ENCODE results near the gene A4GALT.
A peak's percentile ranks its signal among the peaks of the same experiment; 100 is the strongest.

Gene A4GALT

DNA sequence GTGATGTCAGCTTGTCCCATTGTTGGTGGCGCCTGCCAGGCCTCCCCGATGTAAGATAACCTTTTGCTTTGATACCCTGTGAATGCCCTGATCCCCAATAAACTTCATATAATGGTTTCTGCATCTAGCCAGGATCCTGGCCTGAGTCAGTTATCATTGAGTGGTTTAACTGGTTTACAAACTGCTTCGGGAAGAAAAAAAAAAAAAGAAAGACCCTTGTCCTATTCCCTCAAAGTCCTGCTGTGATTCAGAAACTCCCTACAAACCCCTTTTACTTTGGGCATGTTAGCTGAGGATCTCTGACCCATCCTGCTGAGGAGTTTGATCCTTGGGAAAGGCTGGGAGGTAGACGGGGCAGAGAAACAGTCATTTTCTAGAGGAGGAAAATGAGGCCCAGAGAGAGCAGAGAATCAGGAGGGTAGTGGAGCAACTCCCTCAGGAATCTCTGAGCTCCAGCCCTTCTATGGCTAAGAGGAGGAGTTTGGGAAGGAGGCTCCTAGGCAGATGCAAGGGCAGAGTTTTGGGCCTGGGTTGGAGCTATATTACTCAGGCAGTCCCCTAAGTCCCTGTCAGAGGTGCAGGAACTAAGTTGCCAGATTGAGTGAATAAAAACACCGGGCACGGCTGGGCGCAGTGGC lies 66.1 kb downstream of the A4GALT start:
- H3K36me3 ChIP-seq (ENCODE audit: control insufficient read depth, insufficient read depth, low read length, severe bottlenecking): no peaks in the 10 kb centered on the region

DNA sequence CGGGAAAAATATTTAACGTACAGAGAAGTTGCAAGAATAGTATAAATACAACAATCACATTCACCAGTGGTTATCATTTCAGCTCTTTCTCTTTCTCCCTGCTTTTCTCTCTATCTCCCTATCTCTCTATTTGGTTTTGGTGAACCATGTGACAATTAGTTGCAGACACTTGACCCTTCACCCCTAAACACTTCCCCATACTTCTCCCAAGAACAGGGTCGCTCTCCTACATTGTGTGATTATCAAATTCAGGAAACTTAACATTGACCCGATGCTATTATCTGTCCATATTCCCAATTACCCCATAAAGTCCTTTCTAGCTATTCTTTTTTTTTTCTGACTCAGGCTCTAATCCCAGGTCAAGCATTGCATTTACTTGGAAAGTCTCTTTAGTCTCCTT lies 66.7 kb downstream of the A4GALT start:
- Histone ChIP-seq H3K27me3 (replicated peaks; ENCODE audit: control insufficient read depth, insufficient read depth, low read length) (no peaks in the 10 kb centered on the region), H3K9ac (ENCODE audit: low read length) (peak overlapping the region; percentile 32), H3K4me3 (ENCODE audit: low read length) (no peak overlapping the region), H3K4me1 (ENCODE audit: control insufficient read depth, insufficient read depth, low read length) (peaks cover 21% of the 10 kb centered on the region), H3K9me3 (ENCODE audit: control insufficient read depth, low read length) (no peaks in the 10 kb centered on the region), H3K36me3 (ENCODE audit: control insufficient read depth, insufficient read depth, low read length, severe bottlenecking) (no peaks in the 10 kb centered on the region)
- no peak for DNase-seq (ENCODE audit: low read depth)

More for the DNA sequence above, 66.1 kb downstream of the A4GALT start:
- DNase-seq (ENCODE audit: low read depth): no peak
- Histone ChIP-seq H3K4me3 (ENCODE audit: low read length) (no peak overlapping the region), H3K27me3 (replicated peaks; ENCODE audit: control insufficient read depth, insufficient read depth, low read length) (no peaks in the 10 kb centered on the region), H3K9me3 (ENCODE audit: control insufficient read depth, low read length) (no peaks in the 10 kb centered on the region), H3K4me1 (ENCODE audit: control insufficient read depth, insufficient read depth, low read length) (peaks cover 21% of the 10 kb centered on the region), H3K9ac (ENCODE audit: low read length) (peak overlapping the region; percentile 32)

DNA sequence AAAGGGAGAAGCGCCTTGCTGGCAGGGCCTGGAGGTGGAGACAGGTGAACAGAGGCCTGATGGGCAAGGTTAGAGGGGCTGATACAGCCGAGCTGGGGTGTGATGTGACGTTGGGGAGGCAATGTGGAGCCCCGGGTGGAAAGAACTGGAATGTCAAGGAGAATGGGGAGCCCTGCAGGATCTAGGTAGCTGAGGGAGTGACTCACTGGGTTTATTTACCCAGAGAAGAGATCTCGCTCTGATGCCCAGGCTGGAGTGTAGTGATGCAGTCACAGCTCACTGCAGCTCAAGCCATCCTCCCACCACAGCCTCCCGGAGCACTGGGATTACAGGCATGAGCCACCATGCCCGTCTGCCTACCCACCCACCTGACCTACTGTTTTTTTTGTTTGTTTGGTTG lies 69.5 kb downstream of the A4GALT start:
- no peaks in the 10 kb centered on the region for H3K36me3 ChIP-seq (ENCODE audit: control insufficient read depth, insufficient read depth, low read length, severe bottlenecking)
- peaks cover 44% of the 10 kb centered on the region for H3K4me1 ChIP-seq (ENCODE audit: control insufficient read depth, insufficient read depth, low read length)
- H3K9ac ChIP-seq (ENCODE audit: low read length): no peak overlapping the region
- H3K27me3 ChIP-seq (replicated peaks; ENCODE audit: control insufficient read depth, insufficient read depth, low read length): no peaks in the 10 kb centered on the region
- H3K9me3 ChIP-seq (ENCODE audit: control insufficient read depth, low read length): no peaks in the 10 kb centered on the region
- DNase-seq (ENCODE audit: low read depth): no peak
- no peak overlapping the region for H3K4me3 ChIP-seq (ENCODE audit: low read length)

DNA sequence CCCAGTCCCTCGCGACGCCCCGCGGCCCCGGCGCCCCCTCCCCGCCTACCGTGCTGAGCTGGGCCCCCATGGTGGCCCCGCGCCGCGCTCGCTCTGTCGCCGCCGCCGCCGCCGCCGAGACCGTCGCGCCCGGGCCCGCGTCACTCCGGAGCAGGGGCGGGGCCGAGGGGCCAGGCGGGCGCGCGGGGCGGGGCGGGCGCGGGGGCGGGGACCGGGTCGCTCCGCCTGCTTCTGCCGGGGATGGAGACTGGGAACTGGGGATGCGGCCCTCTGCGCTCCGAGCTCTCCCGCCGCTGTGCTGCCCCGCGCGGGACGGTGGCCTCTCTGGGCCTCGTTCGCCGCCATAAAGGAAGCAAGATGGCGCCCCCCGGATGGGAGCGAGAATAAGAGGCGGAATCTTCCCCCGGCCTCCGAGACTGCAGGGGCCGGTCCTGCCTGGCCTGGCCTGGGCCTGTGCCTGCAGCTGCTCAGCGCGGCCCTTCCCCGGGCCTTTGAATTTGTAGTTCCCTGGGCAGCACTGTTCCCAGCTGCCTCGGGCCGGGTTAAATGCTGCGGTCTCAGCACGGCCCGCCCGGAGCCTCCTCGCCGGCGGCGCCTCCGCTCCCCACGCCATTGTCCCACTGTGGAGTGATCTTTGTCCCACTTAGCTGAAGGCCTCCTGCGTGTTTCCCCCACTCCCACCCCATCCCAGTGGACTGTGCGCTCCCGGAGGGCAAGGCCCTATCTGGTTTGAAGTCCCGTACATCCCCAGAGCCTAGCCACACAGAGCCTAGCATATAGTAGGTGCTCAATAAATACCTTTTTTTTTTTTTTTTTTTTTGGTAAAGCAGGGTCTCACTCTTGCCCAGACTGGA lies 71.2 kb downstream of the A4GALT start, which contains the start of gene CYB5R3:
CYB5R3 (minus strand) TSS at position 147 of the 854 bp plus-strand sequence; CDS start at position 70, 77 bp downstream.
- Histone ChIP-seq H3K4me3 (ENCODE audit: low read length) (peak within 1 kb of the TSS; percentile 90), H3K27me3 (replicated peaks; ENCODE audit: control insufficient read depth, insufficient read depth, low read length) (no peaks in the 10 kb centered on the region), H3K9me3 (ENCODE audit: control insufficient read depth, low read length) (no peaks in the 10 kb centered on the region), H3K9ac (ENCODE audit: low read length) (peak within 1 kb of the TSS; percentile 97), H3K4me1 (ENCODE audit: control insufficient read depth, insufficient read depth, low read length) (peaks cover 56% of the 10 kb centered on the region), H3K36me3 (ENCODE audit: control insufficient read depth, insufficient read depth, low read length, severe bottlenecking) (no peaks in the 10 kb centered on the region)
- DNase-seq (ENCODE audit: low read depth): peak; percentile 92

DNA sequence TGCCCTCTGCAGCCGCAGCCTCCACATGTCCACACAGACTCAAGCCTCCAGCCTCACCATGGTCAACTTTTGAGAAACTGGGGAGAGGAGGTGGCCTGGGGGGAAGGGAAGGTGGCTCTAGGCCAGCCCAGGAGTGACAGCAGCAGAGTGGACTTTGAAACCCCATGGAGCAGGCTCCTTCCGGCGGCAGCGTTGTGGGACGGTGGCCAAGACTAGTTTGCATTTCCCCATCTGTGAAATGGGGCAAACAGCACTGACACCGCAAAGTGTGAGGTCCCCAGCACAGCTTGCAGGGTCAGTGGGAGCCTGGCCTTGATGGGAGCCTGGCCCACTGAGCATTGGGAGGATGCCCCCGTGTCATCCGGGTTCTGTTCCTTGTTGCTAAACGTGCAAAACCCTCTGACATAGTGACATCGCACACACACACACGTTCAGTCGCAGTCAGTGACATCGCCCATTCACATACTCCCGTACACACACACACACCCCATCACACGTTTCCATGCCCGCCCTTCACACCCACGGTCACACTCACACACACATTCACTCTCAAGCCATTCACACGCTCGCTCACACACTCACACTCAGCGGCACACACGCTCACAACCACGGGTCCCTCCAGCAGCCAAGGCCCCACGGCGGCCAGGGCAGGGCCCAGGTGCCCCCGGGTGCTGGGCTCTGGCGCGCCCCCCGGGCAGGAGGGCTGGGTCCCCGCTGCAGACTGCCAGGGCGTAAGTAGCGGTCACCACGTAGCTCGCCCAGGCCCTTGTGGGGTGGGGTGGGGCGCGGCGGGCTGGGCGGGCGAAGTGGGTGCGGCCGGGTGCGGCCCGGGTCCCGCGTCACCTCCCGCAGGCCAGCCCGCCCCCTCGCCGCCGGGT lies 72.1 kb downstream of the A4GALT start:
- no peaks in the 10 kb centered on the region for H3K36me3 ChIP-seq (ENCODE audit: control insufficient read depth, insufficient read depth, low read length, severe bottlenecking)
- H3K4me1 ChIP-seq (ENCODE audit: control insufficient read depth, insufficient read depth, low read length): peaks cover 56% of the 10 kb centered on the region
- peak overlapping the region; percentile 90 for H3K4me3 ChIP-seq (ENCODE audit: low read length)
- no peaks in the 10 kb centered on the region for H3K9me3 ChIP-seq (ENCODE audit: control insufficient read depth, low read length)
- peak overlapping the region; percentile 97 for H3K9ac ChIP-seq (ENCODE audit: low read length)
- no peaks in the 10 kb centered on the region for H3K27me3 ChIP-seq (replicated peaks; ENCODE audit: control insufficient read depth, insufficient read depth, low read length)
- peak; percentile 81 for DNase-seq (ENCODE audit: low read depth)

DNA sequence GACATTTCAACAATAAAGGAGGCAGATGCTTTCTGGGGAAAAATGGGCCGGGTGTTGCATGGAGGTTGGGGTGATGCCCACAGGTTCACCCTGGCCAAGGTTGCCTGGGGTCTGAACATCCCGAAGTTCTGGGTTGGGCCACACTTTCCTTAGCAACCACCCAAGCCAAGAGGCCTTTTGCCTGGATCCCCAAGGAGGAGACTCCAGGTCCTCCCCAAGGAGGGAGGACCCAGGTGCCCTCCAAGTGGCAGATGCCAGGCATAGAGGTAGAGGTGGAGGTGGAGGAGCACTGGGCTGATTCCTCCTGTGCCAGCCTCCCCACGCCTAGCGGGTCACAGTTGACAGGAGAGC lies 72.7 kb downstream of the A4GALT start:
- Histone ChIP-seq H3K36me3 (ENCODE audit: control insufficient read depth, insufficient read depth, low read length, severe bottlenecking) (no peaks in the 10 kb centered on the region), H3K4me1 (ENCODE audit: control insufficient read depth, insufficient read depth, low read length) (peaks cover 58% of the 10 kb centered on the region), H3K27me3 (replicated peaks; ENCODE audit: control insufficient read depth, insufficient read depth, low read length) (no peaks in the 10 kb centered on the region), H3K4me3 (ENCODE audit: low read length) (peak overlapping the region; percentile 90), H3K9me3 (ENCODE audit: control insufficient read depth, low read length) (no peaks in the 10 kb centered on the region), H3K9ac (ENCODE audit: low read length) (peak overlapping the region; percentile 97)
- no peak for DNase-seq (ENCODE audit: low read depth)

DNA sequence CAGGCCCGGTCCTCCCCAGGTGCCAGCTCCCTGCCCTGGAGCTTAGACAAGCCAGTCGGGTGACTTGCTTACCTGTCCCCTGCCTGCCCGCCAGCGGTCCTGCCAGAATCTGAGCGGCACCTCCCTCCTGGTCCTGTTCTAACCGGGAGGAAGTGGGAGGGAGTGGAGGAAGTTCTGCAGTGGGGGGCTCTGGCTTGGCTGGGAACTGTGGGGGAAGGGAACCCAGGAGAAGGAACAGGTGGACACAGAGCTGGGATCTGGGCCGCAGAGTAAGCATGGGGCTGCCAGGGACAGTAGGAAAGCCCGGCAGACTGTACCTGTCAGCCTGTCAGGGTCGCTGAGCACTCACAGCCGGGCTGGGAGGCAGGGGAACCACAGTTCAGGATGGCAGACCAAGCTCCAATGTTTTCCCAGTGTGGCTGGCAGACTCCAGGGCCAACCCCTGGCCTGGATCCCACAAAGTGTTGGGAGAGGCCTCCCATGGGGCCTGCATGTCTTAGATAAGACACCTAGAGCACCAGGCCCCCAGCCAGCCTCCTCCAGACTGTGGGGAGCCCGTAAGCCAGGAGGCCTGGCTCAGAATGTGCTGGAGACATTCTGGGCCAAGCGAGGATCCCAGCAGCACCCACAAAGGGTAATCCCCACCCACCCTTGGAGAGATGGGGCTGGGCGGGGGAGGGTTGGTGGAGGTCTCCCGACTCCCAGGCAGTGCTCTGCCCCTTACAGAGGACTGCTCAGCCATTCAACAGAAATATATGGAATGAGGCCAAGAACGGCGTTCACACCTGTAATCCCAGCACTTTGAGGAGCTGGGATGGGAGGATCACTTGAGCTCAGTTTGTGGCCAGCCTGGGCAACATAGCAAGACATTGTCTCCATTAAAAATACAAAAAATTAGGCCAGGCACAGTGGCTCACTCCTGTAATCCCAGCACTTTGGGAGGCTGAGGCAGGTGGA lies 73.8 kb downstream of the A4GALT start:
- Histone ChIP-seq H3K36me3 (ENCODE audit: control insufficient read depth, insufficient read depth, low read length, severe bottlenecking) (no peaks in the 10 kb centered on the region), H3K27me3 (replicated peaks; ENCODE audit: control insufficient read depth, insufficient read depth, low read length) (no peaks in the 10 kb centered on the region), H3K9me3 (ENCODE audit: control insufficient read depth, low read length) (no peaks in the 10 kb centered on the region), H3K4me1 (ENCODE audit: control insufficient read depth, insufficient read depth, low read length) (peaks cover 69% of the 10 kb centered on the region), H3K4me3 (ENCODE audit: low read length) (peak overlapping the region; percentile 90), H3K9ac (ENCODE audit: low read length) (peak overlapping the region; percentile 97)
- no peak for DNase-seq (ENCODE audit: low read depth)

DNA sequence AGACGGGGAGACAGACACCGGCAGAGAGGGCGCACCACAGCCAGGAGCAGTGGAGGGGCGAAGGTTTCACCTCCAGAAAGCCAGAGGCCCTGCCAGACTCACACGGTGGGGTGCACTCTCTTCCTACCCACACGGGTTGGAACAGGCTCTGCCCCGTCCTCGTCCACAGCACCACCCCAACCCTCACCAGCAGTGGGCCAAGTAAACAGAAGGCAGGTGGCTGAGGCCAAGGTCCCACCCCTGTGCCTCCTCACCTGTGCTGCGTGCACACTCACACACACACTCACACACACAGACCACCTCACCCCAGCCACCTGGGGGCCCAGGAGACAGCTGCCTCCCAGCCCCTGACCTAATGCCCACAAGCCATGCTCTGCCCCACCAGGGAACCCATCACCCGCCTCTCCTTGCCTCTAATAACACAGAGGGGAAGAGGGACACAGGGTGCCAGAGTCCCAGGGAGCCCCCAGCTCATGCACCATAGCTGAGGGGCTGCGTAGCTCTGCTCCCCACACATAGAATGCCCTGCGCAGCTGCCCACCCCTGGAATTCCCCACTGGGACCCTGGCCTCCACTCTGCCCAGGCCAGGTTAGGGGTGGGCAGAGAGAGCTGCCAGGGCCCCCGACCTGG lies 74.6 kb downstream of the A4GALT start:
- DNase-seq (ENCODE audit: low read depth): no peak
- Histone ChIP-seq H3K27me3 (replicated peaks; ENCODE audit: control insufficient read depth, insufficient read depth, low read length) (no peaks in the 10 kb centered on the region), H3K36me3 (ENCODE audit: control insufficient read depth, insufficient read depth, low read length, severe bottlenecking) (no peaks in the 10 kb centered on the region), H3K4me3 (ENCODE audit: low read length) (peak overlapping the region; percentile 90), H3K9me3 (ENCODE audit: control insufficient read depth, low read length) (no peaks in the 10 kb centered on the region), H3K9ac (ENCODE audit: low read length) (peak overlapping the region; percentile 97), H3K4me1 (ENCODE audit: control insufficient read depth, insufficient read depth, low read length) (peaks cover 77% of the 10 kb centered on the region)

DNA sequence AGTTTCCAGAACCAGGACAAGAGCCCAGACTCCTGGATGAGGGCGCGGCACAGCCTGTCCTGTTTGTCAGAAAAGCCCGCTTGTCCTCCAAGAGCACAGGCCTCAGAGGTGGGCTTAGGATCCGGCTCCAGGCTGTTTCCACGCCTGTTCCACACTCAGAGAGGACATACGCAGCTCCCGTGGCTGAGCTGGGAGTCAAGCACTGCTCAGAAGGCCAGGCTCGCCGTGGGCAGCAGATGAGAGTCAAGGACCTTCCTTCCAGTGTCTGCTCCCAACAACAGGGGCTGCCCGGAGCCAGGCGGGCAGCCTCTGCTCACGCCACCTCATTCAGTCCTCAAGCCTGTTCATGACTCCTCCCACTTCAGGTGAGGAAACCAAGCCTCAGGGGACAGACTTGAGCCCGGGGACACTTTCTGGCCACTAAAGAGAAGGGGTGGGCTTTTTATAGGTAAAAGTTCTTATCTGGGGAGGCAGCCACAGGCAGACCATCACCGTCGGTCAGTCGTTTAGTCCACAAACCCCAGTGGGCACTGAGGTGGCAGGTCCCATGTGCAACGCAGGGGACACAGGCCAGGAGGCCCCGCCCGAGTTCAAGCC lies 75.2 kb downstream of the A4GALT start:
- peak overlapping the region; percentile 90 for H3K4me3 ChIP-seq (ENCODE audit: low read length)
- H3K4me1 ChIP-seq (ENCODE audit: control insufficient read depth, insufficient read depth, low read length): peaks cover 77% of the 10 kb centered on the region
- H3K27me3 ChIP-seq (replicated peaks; ENCODE audit: control insufficient read depth, insufficient read depth, low read length): no peaks in the 10 kb centered on the region
- no peaks in the 10 kb centered on the region for H3K9me3 ChIP-seq (ENCODE audit: control insufficient read depth, low read length)
- H3K9ac ChIP-seq (ENCODE audit: low read length): peak overlapping the region; percentile 97
- no peak for DNase-seq (ENCODE audit: low read depth)
- H3K36me3 ChIP-seq (ENCODE audit: control insufficient read depth, insufficient read depth, low read length, severe bottlenecking): no peaks in the 10 kb centered on the region
